WTC11 (cell line): Measurements from ENCODE around the gene RENBP. TPM values are rescaled to one million over a fixed set of nuclear protein-coding genes. Genes with fewer than 3 reads are reported as not detected.

Source experiments
- ATAC-seq: fragments of 200-7000 bp; cut with Tn5 transposase; 2 replicates; pipeline ENCODE4 v1.10.0; 2021; ENCODE audit warnings: mild to moderate bottlenecking, moderate library complexity
- CTCF ChIA-PET: fragments of 300-600 bp; sonication (Branson Sonifier 250); formaldehyde crosslinking; loops from one replicate; lab custom pipeline; 2021; ENCODE audit warnings: antibody characterized with exemption; lab: Charles Lee
- POLR2A ChIA-PET: fragments of 350-600 bp; sonication (Branson Sonifier 250); formaldehyde crosslinking; loops from one replicate; lab custom pipeline; 2021; ENCODE audit warnings: antibody characterized with exemption; lab: Charles Lee
- DNase-seq: peaks from one replicate; pipeline ENCODE4 v3.0.0; 2021; ENCODE audit warnings: low spot score
- H3K27ac Mint-ChIP-seq: 2 replicates; pipeline ENCODE4 v1.8.0; 2021; ENCODE audit warnings: mixed read lengths
- H3K27me3 Mint-ChIP-seq: 2 replicates; pipeline ENCODE4 v1.8.0; 2021; ENCODE audit warnings: low read depth, mild to moderate bottlenecking, moderate library complexity, mixed read lengths
- H3K36me3 Mint-ChIP-seq: 2 replicates; pipeline ENCODE4 v1.8.0; 2021; ENCODE audit warnings: mixed read lengths
- H3K4me1 Mint-ChIP-seq: 2 replicates; pipeline ENCODE4 v1.8.0; 2022; ENCODE audit warnings: mixed read lengths
- H3K4me3 Mint-ChIP-seq: 2 replicates; pipeline ENCODE4 v1.8.0; 2021; ENCODE audit warnings: mild to moderate bottlenecking, moderate library complexity, mixed read lengths
- H3K9me3 Mint-ChIP-seq: 2 replicates; pipeline ENCODE4 v1.8.0; 2021; ENCODE audit warnings: mixed read lengths
- ARID4B ChIP-seq: sonication (generic); formaldehyde crosslinking; IDR thresholded peaks from 2 replicates; pipeline ENCODE4 v1.8.0; 2023; ENCODE audit warnings: missing genetic modification reagents, mild to moderate bottlenecking, borderline replicate concordance
- ATF1 ChIP-seq: sonication (generic); formaldehyde crosslinking; IDR thresholded peaks from 2 replicates; pipeline ENCODE4 v1.8.1; 2023; ENCODE audit warnings: mild to moderate bottlenecking, moderate library complexity, missing genetic modification reagents
- ATF3 ChIP-seq: sonication (generic); formaldehyde crosslinking; conservative IDR thresholded peaks from 2 replicates; pipeline ENCODE4 v1.8.1; 2022; ENCODE audit warnings: mild to moderate bottlenecking, missing genetic modification reagents
- ETV6 ChIP-seq: sonication (generic); formaldehyde crosslinking; IDR thresholded peaks from 2 replicates; pipeline ENCODE4 v1.8.1; 2022; ENCODE audit warnings: mild to moderate bottlenecking, missing genetic modification reagents
- GABPB1 ChIP-seq: sonication (generic); formaldehyde crosslinking; IDR thresholded peaks from 2 replicates; pipeline ENCODE4 v1.8.1; 2023; ENCODE audit warnings: mild to moderate bottlenecking, missing genetic modification reagents
- GTF2I ChIP-seq: fragments of 250-450 bp; sonication (Bioruptor Pico); conservative IDR thresholded peaks from 2 replicates; pipeline ENCODE4 v1.4.0; 2021; ENCODE audit warnings: mild to moderate bottlenecking
- RELA ChIP-seq: sonication (generic); formaldehyde crosslinking; IDR thresholded peaks from 2 replicates; pipeline ENCODE4 v1.8.1; 2022; ENCODE audit warnings: missing genetic modification reagents, mild to moderate bottlenecking, borderline replicate concordance
- RORB ChIP-seq: fragments of 250-450 bp; sonication (Bioruptor Pico); IDR thresholded peaks from 2 replicates; pipeline ENCODE4 v1.9.0; 2021; ENCODE audit warnings: mild to moderate bottlenecking
- ZNF423 ChIP-seq: fragments of 250-450 bp; sonication (Bioruptor Pico); IDR thresholded peaks from 2 replicates; pipeline ENCODE4 v2.1.2; 2022; ENCODE audit warnings: mild to moderate bottlenecking, moderate library complexity
- total RNA-seq: library from RNA; stranded (reverse); gene quantifications from 3 replicates; pipeline ENCODE4 v1.2.3, GENCODE V29; 2021
- TF ChIP-seq, protein P1 (sequence below): fragments of 250-450 bp; sonication (Bioruptor Pico); IDR thresholded peaks from 2 replicates; pipeline ENCODE4 v1.9.0; 2021; ENCODE audit warnings: mild to moderate bottlenecking, borderline replicate concordance
- TF ChIP-seq, protein P2 (sequence below): sonication (generic); formaldehyde crosslinking; IDR thresholded peaks from 2 replicates; pipeline ENCODE4 v1.8.1; 2023; ENCODE audit warnings: mild to moderate bottlenecking, moderate library complexity, missing genetic modification reagents
- TF ChIP-seq, protein P3 (sequence below): sonication (generic); formaldehyde crosslinking; IDR thresholded peaks from 2 replicates; pipeline ENCODE4 v1.8.1; 2022; ENCODE audit warnings: mild to moderate bottlenecking, moderate library complexity, missing genetic modification reagents
- TF ChIP-seq, protein P4 (sequence below): sonication (generic); formaldehyde crosslinking; IDR thresholded peaks from 2 replicates; pipeline ENCODE4 v1.8.0; 2022; ENCODE audit warnings: missing genetic modification reagents

Gene RENBP
- total RNA-seq, 1 experiment from 2014 or later = 14.0 TPM

- peak; percentile 85 for DNase-seq
- Mint-ChIP-seq H3K4me1 (peaks cover 14% of the 10 kb centered on the region), H3K9me3 (no peaks in the 10 kb centered on the region), H3K27me3 (no peaks in the 10 kb centered on the region), H3K4me3 (no peak overlapping the region), H3K36me3 (peaks cover 16% of the 10 kb centered on the region), H3K27ac (peak overlapping the region; percentile 97)
- TF ChIP-seq GABPB1 (CRISPR knock-in tag) = no peak
- no peak for TF ChIP-seq ZNF423 (CRISPR knock-in tag)
- no peak for TF ChIP-seq RELA (CRISPR knock-in tag)
- TF ChIP-seq ATF1 (CRISPR knock-in tag) = no peak
- TF ChIP-seq ATF3 (CRISPR knock-in tag) = no peak
- no peak for TF ChIP-seq ARID4B (CRISPR knock-in tag)
- TF ChIP-seq RORB (CRISPR knock-in tag) = no peak
- TF ChIP-seq GTF2I (CRISPR knock-in tag) = no peak
- POLR2A ChIA-PET = no interaction called here
- peak; percentile 77 for ATAC-seq
- CTCF ChIA-PET = interaction anchor here (0.5 to 7.3 kb wide), 39 partner anchors 9 to 426 kb away, joined by 3 to 116 read pairs (median 4); partner anchors contain the start of genes ARHGAP4, L1CAM, NAA10 and PLXNB3
Measured at GRCh38 chrX:153947009-153947769, 2.7 kb upstream of the RENBP start.

GRCh38 chrX:153945956-153946943 is 1.8 kb upstream of the RENBP start:
- Mint-ChIP-seq H3K9me3 (no peaks in the 10 kb centered on the region), H3K4me1 (peaks cover 15% of the 10 kb centered on the region), H3K4me3 (no peak overlapping the region), H3K27me3 (no peaks in the 10 kb centered on the region), H3K36me3 (peaks cover 13% of the 10 kb centered on the region), H3K27ac (no peak overlapping the region)
- POLR2A ChIA-PET = interaction anchor here (0.7 to 1.0 kb wide), 2 partner anchors 21 to 22 kb away, joined by 4 to 6 read pairs; no protein-coding TSS in a partner anchor
- ATAC-seq (no peak), DNase-seq (no peak)
- CTCF ChIA-PET = interaction anchor here (0.6 to 7.3 kb wide), 13 partner anchors 8 to 310 kb away, joined by 3 to 116 read pairs (median 7); partner anchors contain the start of genes ARHGAP4, NAA10 and SSR4
- TF ChIP-seq, protein P1, sequence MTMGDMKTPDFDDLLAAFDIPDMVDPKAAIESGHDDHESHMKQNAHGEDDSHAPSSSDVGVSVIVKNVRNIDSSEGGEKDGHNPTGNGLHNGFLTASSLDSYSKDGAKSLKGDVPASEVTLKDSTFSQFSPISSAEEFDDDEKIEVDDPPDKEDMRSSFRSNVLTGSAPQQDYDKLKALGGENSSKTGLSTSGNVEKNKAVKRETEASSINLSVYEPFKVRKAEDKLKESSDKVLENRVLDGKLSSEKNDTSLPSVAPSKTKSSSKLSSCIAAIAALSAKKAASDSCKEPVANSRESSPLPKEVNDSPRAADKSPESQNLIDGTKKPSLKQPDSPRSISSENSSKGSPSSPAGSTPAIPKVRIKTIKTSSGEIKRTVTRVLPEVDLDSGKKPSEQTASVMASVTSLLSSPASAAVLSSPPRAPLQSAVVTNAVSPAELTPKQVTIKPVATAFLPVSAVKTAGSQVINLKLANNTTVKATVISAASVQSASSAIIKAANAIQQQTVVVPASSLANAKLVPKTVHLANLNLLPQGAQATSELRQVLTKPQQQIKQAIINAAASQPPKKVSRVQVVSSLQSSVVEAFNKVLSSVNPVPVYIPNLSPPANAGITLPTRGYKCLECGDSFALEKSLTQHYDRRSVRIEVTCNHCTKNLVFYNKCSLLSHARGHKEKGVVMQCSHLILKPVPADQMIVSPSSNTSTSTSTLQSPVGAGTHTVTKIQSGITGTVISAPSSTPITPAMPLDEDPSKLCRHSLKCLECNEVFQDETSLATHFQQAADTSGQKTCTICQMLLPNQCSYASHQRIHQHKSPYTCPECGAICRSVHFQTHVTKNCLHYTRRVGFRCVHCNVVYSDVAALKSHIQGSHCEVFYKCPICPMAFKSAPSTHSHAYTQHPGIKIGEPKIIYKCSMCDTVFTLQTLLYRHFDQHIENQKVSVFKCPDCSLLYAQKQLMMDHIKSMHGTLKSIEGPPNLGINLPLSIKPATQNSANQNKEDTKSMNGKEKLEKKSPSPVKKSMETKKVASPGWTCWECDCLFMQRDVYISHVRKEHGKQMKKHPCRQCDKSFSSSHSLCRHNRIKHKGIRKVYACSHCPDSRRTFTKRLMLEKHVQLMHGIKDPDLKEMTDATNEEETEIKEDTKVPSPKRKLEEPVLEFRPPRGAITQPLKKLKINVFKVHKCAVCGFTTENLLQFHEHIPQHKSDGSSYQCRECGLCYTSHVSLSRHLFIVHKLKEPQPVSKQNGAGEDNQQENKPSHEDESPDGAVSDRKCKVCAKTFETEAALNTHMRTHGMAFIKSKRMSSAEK (CRISPR knock-in tag) = no peak
- TF ChIP-seq, protein P2, sequence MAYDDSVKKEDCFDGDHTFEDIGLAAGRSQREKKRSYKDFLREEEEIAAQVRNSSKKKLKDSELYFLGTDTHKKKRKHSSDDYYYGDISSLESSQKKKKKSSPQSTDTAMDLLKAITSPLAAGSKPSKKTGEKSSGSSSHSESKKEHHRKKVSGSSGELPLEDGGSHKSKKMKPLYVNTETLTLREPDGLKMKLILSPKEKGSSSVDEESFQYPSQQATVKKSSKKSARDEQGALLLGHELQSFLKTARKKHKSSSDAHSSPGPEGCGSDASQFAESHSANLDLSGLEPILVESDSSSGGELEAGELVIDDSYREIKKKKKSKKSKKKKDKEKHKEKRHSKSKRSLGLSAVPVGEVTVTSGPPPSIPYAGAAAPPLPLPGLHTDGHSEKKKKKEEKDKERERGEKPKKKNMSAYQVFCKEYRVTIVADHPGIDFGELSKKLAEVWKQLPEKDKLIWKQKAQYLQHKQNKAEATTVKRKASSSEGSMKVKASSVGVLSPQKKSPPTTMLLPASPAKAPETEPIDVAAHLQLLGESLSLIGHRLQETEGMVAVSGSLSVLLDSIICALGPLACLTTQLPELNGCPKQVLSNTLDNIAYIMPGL = no peak
- TF ChIP-seq ETV6 (CRISPR knock-in tag) = no peak
- TF ChIP-seq, protein P3, sequence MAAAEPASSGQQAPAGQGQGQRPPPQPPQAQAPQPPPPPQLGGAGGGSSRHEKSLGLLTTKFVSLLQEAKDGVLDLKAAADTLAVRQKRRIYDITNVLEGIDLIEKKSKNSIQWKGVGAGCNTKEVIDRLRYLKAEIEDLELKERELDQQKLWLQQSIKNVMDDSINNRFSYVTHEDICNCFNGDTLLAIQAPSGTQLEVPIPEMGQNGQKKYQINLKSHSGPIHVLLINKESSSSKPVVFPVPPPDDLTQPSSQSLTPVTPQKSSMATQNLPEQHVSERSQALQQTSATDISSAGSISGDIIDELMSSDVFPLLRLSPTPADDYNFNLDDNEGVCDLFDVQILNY (CRISPR knock-in tag) = no peak
- TF ChIP-seq, protein P4, sequence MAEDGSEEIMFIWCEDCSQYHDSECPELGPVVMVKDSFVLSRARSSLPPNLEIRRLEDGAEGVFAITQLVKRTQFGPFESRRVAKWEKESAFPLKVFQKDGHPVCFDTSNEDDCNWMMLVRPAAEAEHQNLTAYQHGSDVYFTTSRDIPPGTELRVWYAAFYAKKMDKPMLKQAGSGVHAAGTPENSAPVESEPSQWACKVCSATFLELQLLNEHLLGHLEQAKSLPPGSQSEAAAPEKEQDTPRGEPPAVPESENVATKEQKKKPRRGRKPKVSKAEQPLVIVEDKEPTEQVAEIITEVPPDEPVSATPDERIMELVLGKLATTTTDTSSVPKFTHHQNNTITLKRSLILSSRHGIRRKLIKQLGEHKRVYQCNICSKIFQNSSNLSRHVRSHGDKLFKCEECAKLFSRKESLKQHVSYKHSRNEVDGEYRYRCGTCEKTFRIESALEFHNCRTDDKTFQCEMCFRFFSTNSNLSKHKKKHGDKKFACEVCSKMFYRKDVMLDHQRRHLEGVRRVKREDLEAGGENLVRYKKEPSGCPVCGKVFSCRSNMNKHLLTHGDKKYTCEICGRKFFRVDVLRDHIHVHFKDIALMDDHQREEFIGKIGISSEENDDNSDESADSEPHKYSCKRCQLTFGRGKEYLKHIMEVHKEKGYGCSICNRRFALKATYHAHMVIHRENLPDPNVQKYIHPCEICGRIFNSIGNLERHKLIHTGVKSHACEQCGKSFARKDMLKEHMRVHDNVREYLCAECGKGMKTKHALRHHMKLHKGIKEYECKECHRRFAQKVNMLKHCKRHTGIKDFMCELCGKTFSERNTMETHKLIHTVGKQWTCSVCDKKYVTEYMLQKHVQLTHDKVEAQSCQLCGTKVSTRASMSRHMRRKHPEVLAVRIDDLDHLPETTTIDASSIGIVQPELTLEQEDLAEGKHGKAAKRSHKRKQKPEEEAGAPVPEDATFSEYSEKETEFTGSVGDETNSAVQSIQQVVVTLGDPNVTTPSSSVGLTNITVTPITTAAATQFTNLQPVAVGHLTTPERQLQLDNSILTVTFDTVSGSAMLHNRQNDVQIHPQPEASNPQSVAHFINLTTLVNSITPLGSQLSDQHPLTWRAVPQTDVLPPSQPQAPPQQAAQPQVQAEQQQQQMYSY (CRISPR knock-in tag) = no peak
